Measurements from ENCODE around the gene TMEM26.

TMEM26 gene
- 0 reads per million in 2 experiments for total RNA-seq

GRCh38 chr10:61452655-61453641 lies at the start of gene TMEM26:
TMEM26 (minus strand) TSS chr10:61453381; CDS start chr10:61453081, 300 bp downstream.
- no peak for DNase-seq (ENCODE audit: low read depth)

GRCh38 chr10:61500460-61500859 lies 47.3 kb upstream of the TMEM26 start:
- no peak for DNase-seq (ENCODE audit: low read depth)

- no peak for DNase-seq (ENCODE audit: low read depth)
These were observed 39.3 kb upstream of the TMEM26 start for GRCh38 chr10:61492364-61492995.

GRCh38 chr10:61487506-61487905 lies 34.3 kb upstream of the TMEM26 start:
- no peak for DNase-seq (ENCODE audit: low read depth)

GRCh38 chr10:61486738-61487396 lies 33.7 kb upstream of the TMEM26 start:
- DNase-seq (ENCODE audit: low read depth), result no peak

- no peak for DNase-seq (ENCODE audit: low read depth)
These were observed 33.1 kb upstream of the TMEM26 start for GRCh38 chr10:61486251-61486650.

GRCh38 chr10:61481597-61481996 lies 28.4 kb upstream of the TMEM26 start:
- no peak for DNase-seq (ENCODE audit: low read depth)

GRCh38 chr10:61480208-61480607 lies 27.0 kb upstream of the TMEM26 start:
- no peak for DNase-seq (ENCODE audit: low read depth)

GRCh38 chr10:61478621-61479312 lies 25.6 kb upstream of the TMEM26 start:
- DNase-seq (ENCODE audit: low read depth), result no peak

- DNase-seq (ENCODE audit: low read depth), result no peak
These were observed 24.3 kb upstream of the TMEM26 start for GRCh38 chr10:61477451-61477850.

- DNase-seq (ENCODE audit: low read depth), result no peak
These were observed 23.3 kb upstream of the TMEM26 start for GRCh38 chr10:61476529-61476928.

GRCh38 chr10:61475449-61475873 lies 22.3 kb upstream of the TMEM26 start:
- no peak for DNase-seq (ENCODE audit: low read depth)

GRCh38 chr10:61472090-61472674 lies 19.0 kb upstream of the TMEM26 start:
- DNase-seq (ENCODE audit: low read depth), result no peak

- no peak for DNase-seq (ENCODE audit: low read depth)
These were observed 18.3 kb upstream of the TMEM26 start for GRCh38 chr10:61471491-61471890.

GRCh38 chr10:61470740-61471139 lies 17.6 kb upstream of the TMEM26 start:
- DNase-seq (ENCODE audit: low read depth), result no peak

- no peak for DNase-seq (ENCODE audit: low read depth)
These were observed 12.9 kb upstream of the TMEM26 start for GRCh38 chr10:61465901-61466632.

- DNase-seq (ENCODE audit: low read depth), result no peak
These were observed 12.0 kb upstream of the TMEM26 start for GRCh38 chr10:61465171-61465496.

GRCh38 chr10:61464461-61465170 lies 11.4 kb upstream of the TMEM26 start:
- DNase-seq (ENCODE audit: low read depth), result no peak

- no peak for DNase-seq (ENCODE audit: low read depth)
These were observed 10.1 kb upstream of the TMEM26 start for GRCh38 chr10:61463035-61463909.

All from T follicular helper cell (primary cell).